Esophagus squamous epithelium (tissue), 4 donors: ENCODE measurements around the gene SH3PXD2A.

Experiments used
- CTCF ChIP-seq, 6 experiments: fragments of 450-650 bp in 4 of 6; fragments of 200-600 bp in 2 of 6; sonication (generic) in 2 of 6; IDR thresholded peaks; one replicate each; pipeline ENCODE4 v1.5.1; 2016 to 2019; ENCODE audit warnings: antibody characterized with exemption in 6 of 6, mild to moderate bottlenecking in 4 of 6, moderate library complexity in 4 of 6
- POLR2A ChIP-seq, 4 donors: fragments of 450-650 bp; IDR thresholded peaks; one replicate each; pipeline ENCODE4 v1.6.1; 2017; ENCODE audit warnings: antibody characterized with exemption in 4 of 4, mild to moderate bottlenecking in 4 of 4, moderate library complexity in 3 of 4

GRCh38 chr10:103700436-103700715 lies 155.0 kb downstream of the SH3PXD2A start:
- TF ChIP-seq CTCF (IDR thresholded peaks at IDR 0.05) (no peak), POLR2A (IDR thresholded peaks at IDR 0.05) (no peak)
